ENCODE measurements around the gene ANKS1A.

DNA sequence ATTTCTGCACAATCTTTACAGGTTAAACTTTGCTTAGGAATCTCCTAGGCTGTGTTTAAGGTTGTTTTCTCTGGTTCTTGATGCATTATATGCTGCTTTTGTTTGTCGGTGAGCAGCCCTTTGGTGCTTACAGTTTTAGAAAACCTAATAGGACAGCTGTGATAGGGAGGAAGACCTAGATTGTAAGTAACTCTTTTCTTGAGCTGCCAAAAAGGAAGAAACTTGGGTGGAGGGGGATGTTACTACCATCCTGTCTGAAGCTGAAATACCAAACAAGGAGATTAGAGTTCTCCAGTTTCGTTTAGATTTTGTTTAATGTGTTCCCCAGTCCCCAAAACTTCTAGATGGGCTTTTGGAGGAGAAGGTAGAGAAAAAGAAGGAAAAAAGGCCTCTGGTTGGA lies 72.0 kb downstream of the ANKS1A start:
- TF ChIP-seq ZNF274 (IDR thresholded peaks at IDR 0.05; ENCODE audit: low read depth, low read length) (no peak), YY1 (IDR thresholded peaks at IDR 0.05; ENCODE audit: insufficient read depth, insufficient read length) (no peak)
